Glutamatergic neuron (in vitro differentiated cells): ENCODE measurements around the gene ABCD1. TPM values are rescaled to one million over a fixed set of nuclear protein-coding genes. Genes with fewer than 3 reads are reported as not detected.
"Not testable (repeated sequence)": the region's sequence is repeated elsewhere in the genome, so short reads cannot be mapped to it uniquely, and the experiment has no call there.

Source experiments
- DNase-seq: peaks from one replicate; pipeline ENCODE4 v3.0.0; 2022
- H3K27ac Mint-ChIP-seq: one replicate; pipeline ENCODE4 v1.8.0; 2020; ENCODE audit warnings: mild to moderate bottlenecking, mixed read lengths, inconsistent platforms; ENCODE audit not compliant: unreplicated experiment
- H3K27me3 Mint-ChIP-seq: one replicate; pipeline ENCODE4 v1.8.0; 2020; ENCODE audit warnings: mild to moderate bottlenecking, moderate library complexity, mixed read lengths, inconsistent platforms; ENCODE audit not compliant: unreplicated experiment
- H3K36me3 Mint-ChIP-seq: one replicate; pipeline ENCODE4 v1.8.0; 2020; ENCODE audit warnings: mild to moderate bottlenecking, mixed read lengths, inconsistent platforms; ENCODE audit not compliant: unreplicated experiment
- H3K4me1 Mint-ChIP-seq: one replicate; pipeline ENCODE4 v1.8.0; 2020; ENCODE audit warnings: mild to moderate bottlenecking, low read depth, mixed read lengths, inconsistent platforms; ENCODE audit not compliant: unreplicated experiment
- H3K4me3 Mint-ChIP-seq: one replicate; pipeline ENCODE4 v1.8.0; 2020; ENCODE audit warnings: mild to moderate bottlenecking, mixed read lengths, inconsistent platforms; ENCODE audit not compliant: unreplicated experiment
- H3K9me3 Mint-ChIP-seq: one replicate; pipeline ENCODE4 v1.8.0; 2020; ENCODE audit warnings: mild to moderate bottlenecking, moderate library complexity, mixed read lengths, inconsistent platforms; ENCODE audit not compliant: unreplicated experiment
- total RNA-seq: library from RNA; stranded (reverse); fragmentation: NEBNext Ultra II Directional; extraction: Animal tissue kit (Norgen Biotek cat#: 25700); gene quantifications from one replicate; pipeline ENCODE4 v1.2.1, GENCODE V29; 2021; ENCODE audit not compliant: unreplicated experiment
- TF ChIP-seq, protein P1 (sequence below): fragments of 200-600 bp; sonication (generic); IDR thresholded peaks from one replicate; pipeline ENCODE4 v1.5.0; 2021; ENCODE audit not compliant: partially characterized antibody, unreplicated experiment

Gene ABCD1
- total RNA-seq, 1 donor from 2014 or later, result 13.5 TPM

DNA sequence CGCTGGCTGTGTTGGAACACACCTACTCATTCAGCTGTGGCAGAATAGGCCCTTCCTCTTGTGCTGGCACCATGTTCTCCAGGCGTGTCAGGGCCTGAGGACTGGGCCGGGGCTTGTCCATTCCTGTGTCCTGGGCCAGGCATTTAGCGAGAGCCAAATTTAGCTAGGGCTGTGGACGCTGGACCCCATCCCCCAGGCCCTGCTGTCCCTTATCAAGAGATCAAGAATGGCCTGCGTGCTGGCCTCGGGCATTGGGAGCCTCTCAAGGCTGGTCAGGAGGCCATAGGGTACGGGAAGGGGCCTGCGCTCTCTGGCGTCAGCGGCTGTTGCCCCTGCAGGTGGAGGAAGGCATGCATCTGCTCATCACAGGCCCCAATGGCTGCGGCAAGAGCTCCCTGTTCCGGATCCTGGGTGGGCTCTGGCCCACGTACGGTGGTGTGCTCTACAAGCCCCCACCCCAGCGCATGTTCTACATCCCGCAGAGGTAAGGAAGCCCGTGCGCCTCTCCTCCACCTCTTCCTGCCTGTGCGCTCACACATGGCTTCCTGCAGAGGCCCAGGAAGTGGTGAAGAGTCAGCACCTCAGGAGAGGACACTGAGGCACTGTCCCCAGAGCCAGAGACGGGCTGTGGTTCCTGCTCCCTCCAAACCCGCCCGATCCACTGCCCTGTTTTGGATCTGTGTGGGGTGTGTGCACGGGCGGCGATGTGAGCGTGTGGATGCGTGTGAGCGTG lies 15.3 kb downstream of the ABCD1 start:
- Mint-ChIP-seq H3K27me3 (peaks cover 3% of the 10 kb centered on the region), H3K9me3 (no peaks in the 10 kb centered on the region), H3K4me3 (no peak overlapping the region), H3K4me1 (peaks cover 4% of the 10 kb centered on the region), H3K36me3 (peaks cover 6% of the 10 kb centered on the region), H3K27ac (no peak overlapping the region)
- TF ChIP-seq, protein P1, sequence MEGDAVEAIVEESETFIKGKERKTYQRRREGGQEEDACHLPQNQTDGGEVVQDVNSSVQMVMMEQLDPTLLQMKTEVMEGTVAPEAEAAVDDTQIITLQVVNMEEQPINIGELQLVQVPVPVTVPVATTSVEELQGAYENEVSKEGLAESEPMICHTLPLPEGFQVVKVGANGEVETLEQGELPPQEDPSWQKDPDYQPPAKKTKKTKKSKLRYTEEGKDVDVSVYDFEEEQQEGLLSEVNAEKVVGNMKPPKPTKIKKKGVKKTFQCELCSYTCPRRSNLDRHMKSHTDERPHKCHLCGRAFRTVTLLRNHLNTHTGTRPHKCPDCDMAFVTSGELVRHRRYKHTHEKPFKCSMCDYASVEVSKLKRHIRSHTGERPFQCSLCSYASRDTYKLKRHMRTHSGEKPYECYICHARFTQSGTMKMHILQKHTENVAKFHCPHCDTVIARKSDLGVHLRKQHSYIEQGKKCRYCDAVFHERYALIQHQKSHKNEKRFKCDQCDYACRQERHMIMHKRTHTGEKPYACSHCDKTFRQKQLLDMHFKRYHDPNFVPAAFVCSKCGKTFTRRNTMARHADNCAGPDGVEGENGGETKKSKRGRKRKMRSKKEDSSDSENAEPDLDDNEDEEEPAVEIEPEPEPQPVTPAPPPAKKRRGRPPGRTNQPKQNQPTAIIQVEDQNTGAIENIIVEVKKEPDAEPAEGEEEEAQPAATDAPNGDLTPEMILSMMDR, result no peak
- no peak for DNase-seq

GRCh38 chrX:153740631-153741222 lies 16.1 kb downstream of the ABCD1 start:
- Mint-ChIP-seq H3K9me3 (peaks cover 2% of the 10 kb centered on the region), H3K27ac (peak overlapping the region; percentile 28), H3K4me3 (no peak overlapping the region), H3K36me3 (peaks cover under 1% of the 10 kb centered on the region), H3K4me1 (peaks cover 4% of the 10 kb centered on the region), H3K27me3 (peaks cover under 1% of the 10 kb centered on the region)
- TF ChIP-seq, protein P1, result no peak
- DNase-seq, result peak; percentile 52

DNA sequence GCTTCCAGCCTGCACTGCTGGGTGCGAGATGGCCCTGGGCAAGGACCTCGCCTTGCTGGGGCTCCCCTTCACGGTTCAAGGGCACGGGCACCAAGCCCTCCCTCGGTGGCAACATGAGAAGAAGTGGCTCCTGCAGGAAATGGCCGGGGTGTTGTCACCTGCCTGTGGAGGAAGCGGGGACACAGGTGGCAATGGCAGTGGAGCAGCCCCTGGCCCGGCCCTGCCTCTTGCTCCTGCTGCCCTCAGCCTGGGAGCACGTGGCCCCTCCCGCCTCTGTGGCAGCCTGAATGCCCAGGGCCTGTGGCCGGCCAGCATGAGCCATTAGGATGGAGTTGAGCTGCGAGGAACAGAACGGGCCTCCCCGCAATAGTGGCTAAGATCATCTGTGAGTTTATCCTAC lies 16.8 kb downstream of the ABCD1 start:
- Mint-ChIP-seq H3K27ac (no peak overlapping the region), H3K27me3 (no peaks in the 10 kb centered on the region), H3K36me3 (no peaks in the 10 kb centered on the region), H3K4me1 (peaks cover 4% of the 10 kb centered on the region), H3K9me3 (peaks cover 2% of the 10 kb centered on the region), H3K4me3 (no peak overlapping the region)
- TF ChIP-seq, protein P1, result no peak
- no peak for DNase-seq

DNA sequence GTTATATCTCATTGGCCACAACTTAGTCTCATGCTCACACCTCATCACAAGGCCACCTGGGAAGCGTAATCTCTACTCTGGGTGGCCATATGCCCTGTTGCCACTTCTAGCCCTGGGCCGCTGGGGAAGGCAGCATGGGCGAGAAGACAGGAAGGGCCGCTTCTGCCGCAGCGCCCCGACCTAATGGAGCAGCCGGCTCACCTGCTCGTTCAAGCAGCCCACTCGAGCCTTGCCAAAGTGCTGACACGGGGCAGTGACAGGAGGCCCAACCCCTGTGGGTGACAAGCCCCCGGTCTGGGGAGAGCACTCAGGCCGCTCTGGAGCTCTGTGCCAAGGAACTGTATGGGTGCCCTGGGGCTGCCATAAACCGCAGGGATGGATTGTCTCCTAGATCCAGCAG lies 17.5 kb downstream of the ABCD1 start:
- H3K27me3 Mint-ChIP-seq, result not testable (repeated sequence)

GRCh38 chrX:153742796-153743467 lies 18.3 kb downstream of the ABCD1 start:
- not testable (repeated sequence) for H3K4me3 Mint-ChIP-seq, H3K4me1 Mint-ChIP-seq, H3K9me3 Mint-ChIP-seq, H3K27ac Mint-ChIP-seq, H3K27me3 Mint-ChIP-seq, H3K36me3 Mint-ChIP-seq, DNase-seq

More for the DNA sequence above, 17.5 kb downstream of the ABCD1 start:
- H3K36me3 Mint-ChIP-seq, H3K4me1 Mint-ChIP-seq, H3K27ac Mint-ChIP-seq, DNase-seq, H3K4me3 Mint-ChIP-seq, H3K9me3 Mint-ChIP-seq: not testable (repeated sequence)

DNA sequence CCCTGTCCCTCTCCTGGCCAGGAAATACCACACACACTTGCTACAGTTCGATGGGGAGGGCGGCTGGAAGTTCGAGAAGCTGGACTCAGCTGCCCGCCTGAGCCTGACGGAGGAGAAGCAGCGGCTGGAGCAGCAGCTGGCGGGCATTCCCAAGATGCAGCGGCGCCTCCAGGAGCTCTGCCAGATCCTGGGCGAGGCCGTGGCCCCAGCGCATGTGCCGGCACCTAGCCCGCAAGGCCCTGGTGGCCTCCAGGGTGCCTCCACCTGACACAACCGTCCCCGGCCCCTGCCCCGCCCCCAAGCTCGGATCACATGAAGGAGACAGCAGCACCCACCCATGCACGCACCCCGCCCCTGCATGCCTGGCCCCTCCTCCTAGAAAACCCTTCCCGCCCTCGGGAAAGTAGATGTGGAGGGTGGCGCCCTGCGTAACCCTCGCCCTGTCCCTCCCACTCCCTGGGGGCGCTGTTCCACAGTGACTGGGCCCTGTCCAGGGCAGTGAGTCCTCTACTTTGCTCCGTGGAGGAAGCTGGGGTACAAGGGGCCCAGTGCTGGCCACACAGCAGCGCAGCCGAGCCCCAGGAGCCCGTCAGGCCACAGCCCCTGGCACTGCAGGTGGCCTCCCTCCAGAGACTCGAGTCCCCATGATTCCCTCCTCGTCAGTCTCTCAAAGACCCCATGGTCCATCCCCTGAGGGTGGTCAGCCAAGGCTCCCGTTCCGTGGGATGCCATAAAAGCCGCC lies 19.0 kb downstream of the ABCD1 start:
- H3K27ac Mint-ChIP-seq, H3K36me3 Mint-ChIP-seq, H3K27me3 Mint-ChIP-seq, H3K9me3 Mint-ChIP-seq, H3K4me3 Mint-ChIP-seq, H3K4me1 Mint-ChIP-seq, DNase-seq: not testable (repeated sequence)
